Panc1 (cell line): Measurements from ENCODE around the gene MRGPRE. TPM values are rescaled to one million over a fixed set of nuclear protein-coding genes. Genes with fewer than 3 reads are reported as not detected.

ENCODE experiments used
- ATAC-seq: fragments of 200-7000 bp; cut with Tn5 transposase; 2 replicates; pipeline ENCODE4 v1.9.1; 2020; ENCODE audit warnings: mild to moderate bottlenecking, moderate library complexity
- BruUV-seq: library from RNA; stranded (reverse); fragments of 400-500 nt; replicated peaks from 2 replicates; lab custom pipeline; 2021; lab: Mats Ljungman, UMichigan
- CTCF ChIA-PET: fragments of 300-600 bp; sonication (Branson Sonifier 250); formaldehyde crosslinking; loops from one replicate; lab custom pipeline; 2022; ENCODE audit warnings: antibody characterized with exemption; lab: Charles Lee
- POLR2A ChIA-PET: fragments of 300-600 bp; sonication (Branson Sonifier 250); formaldehyde crosslinking; loops from one replicate; lab custom pipeline; 2022; ENCODE audit warnings: antibody characterized with exemption; lab: Charles Lee
- DNase-seq: peaks from one replicate; pipeline ENCODE4 v3.0.0-alpha.2; 2010; ENCODE audit warnings: low read depth, low spot score
- H3K27ac ChIP-seq: 2 replicates; pipeline ENCODE4 v1.5.1; 2011; ENCODE audit warnings: mild to moderate bottlenecking, low read length, inconsistent platforms
- H3K27me3 ChIP-seq: fragments of 200-500 bp; sonication (Bioruptor generic); 2 replicates; pipeline ENCODE4 v1.6.0; 2014; ENCODE audit warnings: low read length, inconsistent platforms; ENCODE audit not compliant: control insufficient read depth, insufficient read depth
- H3K36me3 ChIP-seq: fragments of 200-500 bp; sonication (Bioruptor generic); 2 replicates; pipeline ENCODE4 v1.5.1; 2014; ENCODE audit warnings: inconsistent platforms, mild to moderate bottlenecking, low read length, moderate library complexity; ENCODE audit not compliant: control insufficient read depth, insufficient read depth
- H3K4me1 ChIP-seq: 2 replicates; pipeline ENCODE4 v1.5.1; 2011; ENCODE audit warnings: inconsistent platforms, mild to moderate bottlenecking, low read length, moderate library complexity; ENCODE audit not compliant: control insufficient read depth, insufficient read depth
- H3K4me3 ChIP-seq, 2 experiments: 2 replicates each; pipeline ENCODE4 v1.5.1; 2011 to 2012; ENCODE audit warnings: low read depth in 2 of 2, low read length in 2 of 2, mild to moderate bottlenecking in 2 of 2, inconsistent platforms in 1 of 2, moderate library complexity in 1 of 2
- H3K9me3 ChIP-seq: fragments of 200-500 bp; sonication (Bioruptor generic); 2 replicates; pipeline ENCODE4 v1.5.1; 2014; ENCODE audit warnings: low read depth, mild to moderate bottlenecking, inconsistent platforms, low read length, moderate library complexity; ENCODE audit not compliant: control insufficient read depth, insufficient read depth
- POLR2AphosphoS5 ChIP-seq: IDR thresholded peaks from 2 replicates; pipeline ENCODE4 v1.6.1; 2012; ENCODE audit warnings: mild to moderate bottlenecking, low read depth, low read length, moderate library complexity
- SIN3A ChIP-seq: IDR thresholded peaks from 2 replicates; pipeline ENCODE4 v1.6.1; 2012; ENCODE audit warnings: low read depth, mild to moderate bottlenecking, low read length, moderate library complexity, borderline replicate concordance; ENCODE audit not compliant: insufficient read depth
- TCF7L2 ChIP-seq: IDR thresholded peaks from 2 replicates; pipeline ENCODE4 v1.6.1; 2011; ENCODE audit warnings: mild to moderate bottlenecking, low read depth, low read length, inconsistent platforms
- in situ Hi-C: cut with HindIII; loops from 2 replicates; pipeline ENCODE4 v1.10.0; 2016; ENCODE audit warnings: low sequenced_read_pairs, low pct_unique_long_range_greater_than_20kb
- intact Hi-C: fragments of 100-400 bp; cut with micrococcal nuclease; formaldehyde crosslinking; loops from one replicate; pipeline ENCODE4 v1.10.0; 2022; ENCODE audit not compliant: unreplicated experiment
- total RNA-seq: library from RNA; stranded (reverse); gene quantifications from one replicate; pipeline ENCODE4 v1.2.1, GENCODE V29; 2021; ENCODE audit not compliant: unreplicated experiment
- TF ChIP-seq, protein P1 (sequence below): fragments of 450-650 bp; IDR thresholded peaks from 2 replicates; pipeline ENCODE4 v1.5.1; 2017; ENCODE audit warnings: mild to moderate bottlenecking
- TF ChIP-seq, protein P2 (sequence below), 2 experiments: IDR thresholded peaks; 2 replicates each; pipeline ENCODE4 v1.6.1; 2011 to 2012; ENCODE audit warnings: low read depth in 2 of 2, control low read depth in 1 of 2, low read length in 1 of 2, mild to moderate bottlenecking in 1 of 2, moderate library complexity in 1 of 2; ENCODE audit not compliant: insufficient read depth in 1 of 2

Gene MRGPRE
- total RNA-seq, 1 experiment from 2014 or later, result 0.13 TPM

DNA sequence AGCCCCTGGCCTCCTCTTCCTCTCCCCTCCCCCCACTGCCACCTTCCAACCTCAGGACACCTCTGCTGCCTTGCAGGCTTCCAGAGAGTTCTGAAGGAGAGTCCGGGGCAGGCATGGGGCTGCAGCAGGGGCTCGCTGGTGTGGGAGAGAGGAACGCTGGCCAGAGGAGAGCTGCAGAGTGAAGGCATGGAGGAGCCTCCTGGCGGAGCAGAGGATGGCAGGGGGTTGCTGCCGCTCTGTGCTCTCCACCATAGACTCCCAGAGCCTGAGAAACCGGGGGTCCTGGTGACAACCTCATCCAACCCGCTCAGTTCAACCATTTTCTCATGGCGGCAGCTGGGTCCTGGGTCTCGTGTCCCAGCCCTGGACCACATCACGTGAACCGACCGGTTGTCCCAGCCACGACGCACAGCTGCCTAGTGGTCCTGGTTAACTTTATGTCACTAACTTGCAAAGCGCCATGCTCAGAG is 31.1 kb downstream of the MRGPRE start:
- in situ Hi-C loops, result no loop called here
- Histone ChIP-seq H3K9me3 (no peaks in the 10 kb centered on the region), H3K27ac (no peak overlapping the region), H3K27me3 (peaks cover 15% of the 10 kb centered on the region), H3K36me3 (no peaks in the 10 kb centered on the region), H3K4me1 (peaks cover 5% of the 10 kb centered on the region; the same call in 1 of the 2 replicates), H3K4me3 (no peak overlapping the region)
- ChIA-PET CTCF (no interaction called here), POLR2A (no interaction called here)
- intact Hi-C loops, result no loop called here
- ATAC-seq, result no peak
- no peak for DNase-seq
- no peak for TF ChIP-seq SIN3A
- TF ChIP-seq, protein P1, sequence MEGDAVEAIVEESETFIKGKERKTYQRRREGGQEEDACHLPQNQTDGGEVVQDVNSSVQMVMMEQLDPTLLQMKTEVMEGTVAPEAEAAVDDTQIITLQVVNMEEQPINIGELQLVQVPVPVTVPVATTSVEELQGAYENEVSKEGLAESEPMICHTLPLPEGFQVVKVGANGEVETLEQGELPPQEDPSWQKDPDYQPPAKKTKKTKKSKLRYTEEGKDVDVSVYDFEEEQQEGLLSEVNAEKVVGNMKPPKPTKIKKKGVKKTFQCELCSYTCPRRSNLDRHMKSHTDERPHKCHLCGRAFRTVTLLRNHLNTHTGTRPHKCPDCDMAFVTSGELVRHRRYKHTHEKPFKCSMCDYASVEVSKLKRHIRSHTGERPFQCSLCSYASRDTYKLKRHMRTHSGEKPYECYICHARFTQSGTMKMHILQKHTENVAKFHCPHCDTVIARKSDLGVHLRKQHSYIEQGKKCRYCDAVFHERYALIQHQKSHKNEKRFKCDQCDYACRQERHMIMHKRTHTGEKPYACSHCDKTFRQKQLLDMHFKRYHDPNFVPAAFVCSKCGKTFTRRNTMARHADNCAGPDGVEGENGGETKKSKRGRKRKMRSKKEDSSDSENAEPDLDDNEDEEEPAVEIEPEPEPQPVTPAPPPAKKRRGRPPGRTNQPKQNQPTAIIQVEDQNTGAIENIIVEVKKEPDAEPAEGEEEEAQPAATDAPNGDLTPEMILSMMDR, result no peak
- TF ChIP-seq TCF7L2, result no peak
- no peak for TF ChIP-seq POLR2AphosphoS5
- TF ChIP-seq, protein P2, sequence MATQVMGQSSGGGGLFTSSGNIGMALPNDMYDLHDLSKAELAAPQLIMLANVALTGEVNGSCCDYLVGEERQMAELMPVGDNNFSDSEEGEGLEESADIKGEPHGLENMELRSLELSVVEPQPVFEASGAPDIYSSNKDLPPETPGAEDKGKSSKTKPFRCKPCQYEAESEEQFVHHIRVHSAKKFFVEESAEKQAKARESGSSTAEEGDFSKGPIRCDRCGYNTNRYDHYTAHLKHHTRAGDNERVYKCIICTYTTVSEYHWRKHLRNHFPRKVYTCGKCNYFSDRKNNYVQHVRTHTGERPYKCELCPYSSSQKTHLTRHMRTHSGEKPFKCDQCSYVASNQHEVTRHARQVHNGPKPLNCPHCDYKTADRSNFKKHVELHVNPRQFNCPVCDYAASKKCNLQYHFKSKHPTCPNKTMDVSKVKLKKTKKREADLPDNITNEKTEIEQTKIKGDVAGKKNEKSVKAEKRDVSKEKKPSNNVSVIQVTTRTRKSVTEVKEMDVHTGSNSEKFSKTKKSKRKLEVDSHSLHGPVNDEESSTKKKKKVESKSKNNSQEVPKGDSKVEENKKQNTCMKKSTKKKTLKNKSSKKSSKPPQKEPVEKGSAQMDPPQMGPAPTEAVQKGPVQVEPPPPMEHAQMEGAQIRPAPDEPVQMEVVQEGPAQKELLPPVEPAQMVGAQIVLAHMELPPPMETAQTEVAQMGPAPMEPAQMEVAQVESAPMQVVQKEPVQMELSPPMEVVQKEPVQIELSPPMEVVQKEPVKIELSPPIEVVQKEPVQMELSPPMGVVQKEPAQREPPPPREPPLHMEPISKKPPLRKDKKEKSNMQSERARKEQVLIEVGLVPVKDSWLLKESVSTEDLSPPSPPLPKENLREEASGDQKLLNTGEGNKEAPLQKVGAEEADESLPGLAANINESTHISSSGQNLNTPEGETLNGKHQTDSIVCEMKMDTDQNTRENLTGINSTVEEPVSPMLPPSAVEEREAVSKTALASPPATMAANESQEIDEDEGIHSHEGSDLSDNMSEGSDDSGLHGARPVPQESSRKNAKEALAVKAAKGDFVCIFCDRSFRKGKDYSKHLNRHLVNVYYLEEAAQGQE (IDR thresholded peaks at IDR 0.05; ENCODE audit: insufficient read depth in 1 of 2, low read depth in 2 of 2, low read length in 1 of 2), result no peak
- BruUV-seq, result no TSS peak

DNA sequence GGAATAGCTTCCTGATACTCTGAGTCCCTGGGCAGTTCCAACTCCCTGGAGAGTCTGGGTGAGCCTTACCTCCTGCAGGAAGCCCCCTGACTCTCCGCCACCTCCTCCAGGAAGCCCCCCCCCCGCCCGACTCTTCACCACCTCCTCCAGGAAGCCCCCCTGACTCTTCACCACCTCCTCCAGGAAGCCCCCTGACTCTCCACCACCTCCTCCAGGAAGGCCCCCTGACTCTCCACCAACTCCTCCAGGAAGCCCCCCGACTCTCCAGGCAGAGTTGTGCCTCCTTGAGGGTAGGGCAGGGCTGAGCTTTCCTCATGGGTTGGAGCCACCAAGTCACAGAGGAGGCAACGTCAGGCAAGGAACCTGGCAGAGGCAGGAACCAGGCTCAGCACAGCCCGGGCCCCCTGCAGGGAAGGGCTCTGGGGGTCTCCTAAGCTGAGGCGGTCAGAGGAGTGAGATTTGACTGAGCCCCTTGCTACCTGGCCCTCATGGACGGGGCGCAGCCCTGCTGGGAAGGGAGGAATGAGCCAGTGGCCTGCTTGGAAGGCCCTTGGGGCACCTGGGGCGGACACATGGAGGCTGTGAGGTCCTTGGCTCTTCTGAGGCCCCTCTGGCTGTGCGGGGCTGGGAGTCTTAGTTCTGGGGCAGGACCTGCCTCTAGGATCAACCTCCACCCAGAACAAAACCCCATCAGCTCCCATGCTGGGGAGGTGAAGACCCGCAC is 31.7 kb downstream of the MRGPRE start:
- in situ Hi-C loops, result no loop called here
- no peak for DNase-seq
- POLR2A ChIA-PET, result no interaction called here
- intact Hi-C loops, result no loop called here
- no peak for ATAC-seq
- no TSS peak for BruUV-seq
- Histone ChIP-seq H3K36me3 (no peaks in the 10 kb centered on the region), H3K4me1 (peaks cover 5% of the 10 kb centered on the region; the same call in 1 of the 2 replicates), H3K27me3 (peaks cover 15% of the 10 kb centered on the region), H3K4me3 (no peak overlapping the region), H3K27ac (no peak overlapping the region), H3K9me3 (no peaks in the 10 kb centered on the region)
- TF ChIP-seq TCF7L2 (no peak), SIN3A (no peak), POLR2AphosphoS5 (no peak)
- TF ChIP-seq, protein P1, result no peak
- TF ChIP-seq, protein P2 (IDR thresholded peaks at IDR 0.05; ENCODE audit: insufficient read depth in 1 of 2, low read depth in 2 of 2, low read length in 1 of 2), result no peak
- CTCF ChIA-PET, result no interaction called here
